Activated CD8-positive, alpha-beta T cell treated with anti-CD3 and anti-CD28 coated beads for 36 hours (primary cell): Measurements from ENCODE around the gene SLC40A1. TPM values are rescaled to one million over a fixed set of nuclear protein-coding genes. Genes with fewer than 3 reads are reported as not detected.

Source experiments
- ATAC-seq: fragments of 200-7000 bp; cut with Tn5 transposase; one replicate; pipeline ENCODE4 v1.10.0; 2021; ENCODE audit warnings: mild to moderate bottlenecking, moderate library complexity
- CTCF ChIA-PET: fragments of 350-600 bp; sonication (Branson Sonifier 250); formaldehyde crosslinking; loops from one replicate; lab custom pipeline; 2021; ENCODE audit warnings: antibody characterized with exemption; lab: Charles Lee
- POLR2A ChIA-PET: fragments of 350-600 bp; sonication (Branson Sonifier 250); formaldehyde crosslinking; loops from one replicate; lab custom pipeline; 2021; ENCODE audit warnings: antibody characterized with exemption; lab: Charles Lee
- DNase-seq: peaks from one replicate; pipeline ENCODE4 v3.0.0-alpha.2; 2020
- H3K27ac Mint-ChIP-seq: one replicate; pipeline ENCODE4 v1.8.0; 2021; ENCODE audit warnings: mild to moderate bottlenecking, mixed read lengths
- H3K27me3 Mint-ChIP-seq: one replicate; pipeline ENCODE4 v1.8.0; 2021; ENCODE audit warnings: mixed read lengths
- H3K36me3 Mint-ChIP-seq: one replicate; pipeline ENCODE4 v1.8.0; 2021; ENCODE audit warnings: low read depth, mixed read lengths
- H3K4me1 Mint-ChIP-seq: one replicate; pipeline ENCODE4 v1.8.0; 2021; ENCODE audit warnings: low read depth, mixed read lengths
- H3K4me3 Mint-ChIP-seq: one replicate; pipeline ENCODE4 v1.8.0; 2021; ENCODE audit warnings: mild to moderate bottlenecking, moderate library complexity, mixed read lengths
- H3K9me3 Mint-ChIP-seq: one replicate; pipeline ENCODE4 v1.8.0; 2021; ENCODE audit warnings: mixed read lengths
- CTCF ChIP-seq: fragments of 200-600 bp; IDR thresholded peaks from one replicate; pipeline ENCODE4 v1.8.0; 2022; ENCODE audit warnings: antibody characterized with exemption, mild to moderate bottlenecking
- intact Hi-C: fragments of 100-400 bp; cut with micrococcal nuclease; formaldehyde crosslinking; loops from one replicate; pipeline ENCODE4 v1.10.0; 2022
- total RNA-seq, 2 experiments: library from RNA; stranded (reverse); gene quantifications; one replicate each; pipeline ENCODE4 v1.2.3, GENCODE V29; 2021

The SLC40A1 gene
- total RNA-seq, 2 experiments from 2014 or later = 1.2 to 1.5 TPM

GRCh38 chr2:189521699-189522434 is 58.7 kb downstream of the SLC40A1 start:
- DNase-seq (no peak), ATAC-seq (no peak)
- no peaks in the 10 kb centered on the region for H3K4me1 Mint-ChIP-seq
- H3K9me3 Mint-ChIP-seq = no peaks in the 10 kb centered on the region
- no peaks in the 10 kb centered on the region for H3K36me3 Mint-ChIP-seq
- CTCF ChIA-PET = no interaction called here
- POLR2A ChIA-PET = no interaction called here
- no peak for TF ChIP-seq CTCF
- intact Hi-C loops = no loop called here
- H3K27me3 Mint-ChIP-seq = peaks cover 2% of the 10 kb centered on the region
- no peak overlapping the region for H3K4me3 Mint-ChIP-seq
- H3K27ac Mint-ChIP-seq = no peak overlapping the region

GRCh38 chr2:189519631-189520387 is 60.8 kb downstream of the SLC40A1 start:
- no peaks in the 10 kb centered on the region for H3K36me3 Mint-ChIP-seq
- DNase-seq = no peak
- intact Hi-C loops = no loop called here
- H3K4me3 Mint-ChIP-seq = no peak overlapping the region
- no peaks in the 10 kb centered on the region for H3K4me1 Mint-ChIP-seq
- H3K27ac Mint-ChIP-seq = no peak overlapping the region
- peaks cover 2% of the 10 kb centered on the region for H3K27me3 Mint-ChIP-seq
- no peaks in the 10 kb centered on the region for H3K9me3 Mint-ChIP-seq
- CTCF ChIA-PET = interaction anchor here (0.9 kb wide), 1 partner anchor 12 kb away, joined by 3 read pairs; no protein-coding TSS in a partner anchor
- ATAC-seq = no peak
- POLR2A ChIA-PET = no interaction called here
- no peak for TF ChIP-seq CTCF

GRCh38 chr2:189517847-189518535 is 62.6 kb downstream of the SLC40A1 start:
- CTCF ChIA-PET = no interaction called here
- no peaks in the 10 kb centered on the region for H3K36me3 Mint-ChIP-seq
- POLR2A ChIA-PET = no interaction called here

GRCh38 chr2:189516546-189516945 is 64.0 kb downstream of the SLC40A1 start:
- ChIA-PET POLR2A (interaction anchor here (1.0 kb wide), 1 partner anchor 39 kb away, joined by 3 read pairs; no protein-coding TSS in a partner anchor), CTCF (no interaction called here)
- TF ChIP-seq CTCF = no peak

More at GRCh38 chr2:189517847-189518535, 62.6 kb downstream of the SLC40A1 start:
- intact Hi-C loops = no loop called here
- Mint-ChIP-seq H3K9me3 (no peaks in the 10 kb centered on the region), H3K4me1 (no peaks in the 10 kb centered on the region), H3K4me3 (no peak overlapping the region), H3K27ac (no peak overlapping the region), H3K27me3 (peaks cover 2% of the 10 kb centered on the region)
- TF ChIP-seq CTCF = no peak
- ATAC-seq (no peak), DNase-seq (no peak)

More at GRCh38 chr2:189516546-189516945, 64.0 kb downstream of the SLC40A1 start:
- Mint-ChIP-seq H3K27ac (no peak overlapping the region), H3K27me3 (peaks cover 2% of the 10 kb centered on the region), H3K9me3 (no peaks in the 10 kb centered on the region), H3K4me1 (no peaks in the 10 kb centered on the region), H3K36me3 (no peaks in the 10 kb centered on the region), H3K4me3 (no peak overlapping the region)
- intact Hi-C loops = no loop called here
- DNase-seq (no peak), ATAC-seq (no peak)
